NCI-H2227 (cell line): ENCODE results near the gene NCSTN.

Experiments
- DNase-seq: peaks from one replicate; lab custom pipeline; 2025; ENCODE audit not compliant: unreplicated experiment; lab: John Stamatoyannopoulos, UW

Gene NCSTN

GRCh38 chr1:160342953-160343869 is at the start of gene NCSTN, which contains the start of gene COPA:
NCSTN (plus strand) TSS chr1:160343383; CDS start chr1:160343397, 14 bp downstream.
COPA (minus strand) TSS chr1:160343250; CDS start chr1:160343170, 80 bp downstream.
- DNase-seq, result peak; percentile 98

DNA sequence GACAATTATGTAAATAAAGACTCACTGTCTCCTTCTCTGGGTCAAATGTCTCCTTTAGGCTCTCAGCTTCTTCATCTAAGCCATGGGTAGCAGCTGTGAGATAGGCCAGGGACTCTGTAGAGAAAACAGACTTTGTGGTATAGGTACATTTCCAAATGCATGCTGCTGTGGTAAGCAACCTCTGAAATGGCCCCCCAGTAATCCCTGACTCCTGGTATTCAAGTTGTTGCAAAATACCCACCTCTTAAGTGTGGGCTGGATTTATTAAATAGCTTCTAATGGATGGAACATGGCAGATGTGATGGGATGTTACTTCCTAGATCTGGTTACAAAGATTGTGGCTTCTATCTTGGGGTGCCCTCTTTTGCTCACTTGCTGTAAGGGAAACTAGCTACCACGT is 47.1 kb upstream of the NCSTN start:
- no peak for DNase-seq

DNA sequence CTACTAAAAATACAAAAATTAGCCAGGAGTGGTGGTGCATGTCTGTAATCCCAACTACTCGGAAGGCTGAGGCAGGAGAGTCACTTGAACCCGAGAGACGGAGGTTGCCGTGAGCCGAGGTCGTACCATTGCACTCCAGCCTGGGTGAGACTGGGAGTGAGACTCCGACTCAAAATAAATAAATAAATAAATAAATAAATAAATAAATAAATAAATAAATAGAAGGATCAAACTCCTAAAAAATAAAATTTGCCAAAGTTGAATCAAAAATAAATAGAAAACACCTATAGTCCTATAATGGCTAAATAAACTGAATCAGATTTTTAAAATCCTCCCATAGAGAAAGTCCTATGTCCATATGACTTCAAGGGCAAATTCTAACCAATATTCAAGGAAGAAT is 43.0 kb upstream of the NCSTN start:
- DNase-seq, result no peak

DNA sequence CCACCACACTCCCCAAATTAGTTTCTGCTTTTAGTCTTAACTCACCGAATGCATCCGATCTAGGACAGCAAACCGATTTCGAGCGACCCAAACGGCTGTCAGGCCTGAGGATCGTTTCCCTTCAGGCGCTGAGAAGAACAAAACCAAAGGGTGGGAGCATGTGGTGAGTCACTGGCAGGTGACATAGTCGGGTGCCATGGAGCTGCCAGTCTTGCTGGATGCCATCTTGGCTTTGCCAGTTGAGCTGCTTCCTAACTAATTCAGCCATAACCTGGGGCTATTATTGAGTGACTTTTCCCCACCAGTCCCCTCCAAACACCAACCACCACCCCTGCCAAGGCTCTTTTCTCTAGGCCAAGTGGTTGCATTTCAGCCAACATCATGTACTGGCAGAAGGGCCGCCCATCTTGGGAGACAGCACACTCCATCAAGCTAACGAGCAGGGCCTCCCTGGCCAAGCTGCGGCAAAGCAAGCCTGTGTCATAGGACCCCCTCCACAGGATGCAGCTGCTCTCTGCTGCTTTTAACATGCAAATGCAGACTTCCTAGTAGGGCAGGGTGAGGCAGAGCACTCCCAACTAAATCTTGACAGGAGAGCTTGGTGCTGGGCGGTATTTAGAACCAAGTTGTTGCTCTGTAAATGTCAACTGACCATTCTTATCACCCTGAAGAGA is 35.9 kb upstream of the NCSTN start:
- no peak for DNase-seq

DNA sequence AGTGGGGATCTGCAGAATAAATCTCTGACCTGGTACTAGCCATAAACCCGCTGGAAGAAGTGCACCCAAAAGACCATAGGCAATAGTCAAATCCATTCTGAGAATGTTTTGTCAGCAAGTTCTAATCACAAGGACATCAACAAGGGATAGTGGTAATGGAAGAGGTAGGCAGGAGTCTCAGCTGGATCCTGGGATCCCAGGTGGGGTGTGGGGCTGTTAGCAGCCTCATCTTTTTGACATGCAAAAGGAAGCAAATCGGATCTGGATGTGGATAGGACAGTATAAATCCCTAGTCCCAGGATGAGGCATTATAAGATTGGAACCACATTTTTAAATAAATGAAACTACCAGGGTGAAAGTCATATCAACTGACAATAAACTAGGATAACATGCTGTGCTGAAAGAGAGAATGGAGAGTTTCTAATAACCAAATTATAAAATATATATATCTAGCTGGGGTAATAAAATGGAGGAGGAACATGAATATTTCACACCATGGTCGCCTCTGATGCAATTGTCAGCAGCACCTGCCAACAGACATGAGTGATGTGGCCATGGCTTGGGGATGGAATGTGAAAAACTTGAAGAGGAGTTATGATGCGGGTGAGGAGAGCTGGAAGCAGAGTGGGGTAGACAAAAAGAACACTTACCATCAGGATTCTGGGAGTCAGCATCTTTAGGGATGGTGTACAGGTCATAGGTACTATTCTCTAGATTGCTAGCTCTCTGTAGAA is 34.6 kb upstream of the NCSTN start:
- no peak for DNase-seq

- DNase-seq, result no peak
Observed at GRCh38 chr1:160309185-160309557, 34.0 kb upstream of the NCSTN start.

DNA sequence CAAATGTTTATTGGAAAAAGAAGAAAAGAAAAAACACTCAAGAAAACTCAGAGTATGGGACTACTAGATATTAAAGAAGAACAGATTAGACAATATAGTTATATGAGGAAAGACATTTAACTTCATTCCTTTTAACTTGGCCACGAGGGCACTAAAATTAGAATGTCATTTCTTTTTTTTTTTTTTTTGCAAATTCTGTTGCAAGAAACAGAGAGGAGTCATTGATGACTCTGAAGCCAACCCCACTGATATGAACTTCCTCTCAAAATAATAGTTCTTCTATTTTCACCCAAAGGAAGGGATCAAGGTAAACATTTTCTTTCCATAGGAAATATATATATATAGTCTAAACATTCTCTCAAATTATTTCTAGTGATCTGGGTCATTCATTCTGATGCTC is 33.6 kb upstream of the NCSTN start:
- DNase-seq, result no peak

DNA sequence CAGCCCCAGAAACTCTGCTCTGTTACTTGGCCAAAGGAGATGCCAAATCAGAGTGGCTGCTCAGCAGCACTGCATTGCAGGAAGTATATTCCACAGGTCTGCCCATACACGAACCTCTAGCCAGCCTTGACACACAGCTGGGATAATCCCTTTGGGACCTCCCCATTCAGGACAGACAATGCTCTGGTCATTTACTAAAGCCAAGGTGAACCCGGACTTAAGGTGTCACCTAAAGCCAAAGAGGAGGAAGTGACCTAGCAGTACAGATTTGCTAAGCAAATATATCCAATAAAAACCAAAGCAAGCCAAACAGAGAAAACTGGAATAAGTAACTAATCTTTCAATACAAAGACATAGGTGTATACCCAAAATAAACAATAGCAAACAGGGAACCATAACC is 27.8 kb upstream of the NCSTN start:
- no peak for DNase-seq

GRCh38 chr1:160322831-160323230 is 20.4 kb upstream of the NCSTN start:
- no peak for DNase-seq

DNA sequence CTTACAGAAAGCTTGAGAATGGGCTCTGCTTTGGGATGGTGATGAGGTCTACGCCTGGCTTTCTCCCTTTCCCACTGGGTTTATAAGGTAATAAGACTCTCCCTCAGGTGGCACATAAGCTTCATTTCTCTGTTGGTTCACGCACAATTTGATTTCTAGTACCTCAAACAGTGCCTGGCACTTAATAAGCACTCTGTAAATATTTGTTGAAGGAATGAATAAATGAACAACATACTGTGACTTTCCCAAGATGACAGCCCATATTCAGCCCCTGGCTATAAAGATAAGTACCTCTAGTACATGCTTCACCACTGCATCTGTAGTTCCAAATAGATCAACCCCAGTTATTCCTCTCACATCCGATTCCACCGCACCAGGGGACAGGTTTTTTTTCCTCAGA is 17.9 kb upstream of the NCSTN start:
- DNase-seq, result no peak

DNA sequence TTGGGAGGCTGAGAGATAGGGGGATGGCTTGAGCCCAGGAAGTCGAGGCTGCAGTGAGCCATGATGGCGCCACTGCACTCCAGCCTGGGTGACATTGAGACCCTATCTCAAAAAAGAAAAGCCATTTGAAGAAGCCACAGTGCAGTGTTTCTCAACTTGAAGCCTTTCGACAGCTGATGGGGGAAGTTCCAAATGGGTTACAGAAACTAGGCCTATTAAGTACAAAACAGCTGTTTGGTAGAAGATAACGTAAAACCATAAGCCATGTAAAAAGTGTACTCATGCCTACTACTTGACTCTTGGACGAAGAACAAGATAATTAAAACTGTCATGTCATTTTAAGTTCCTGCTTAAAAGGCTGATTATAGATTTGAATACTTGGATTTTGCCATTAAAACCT is 16.8 kb upstream of the NCSTN start:
- no peak for DNase-seq

- DNase-seq, result no peak
Observed at GRCh38 chr1:160328184-160328583, 15.0 kb upstream of the NCSTN start.

DNA sequence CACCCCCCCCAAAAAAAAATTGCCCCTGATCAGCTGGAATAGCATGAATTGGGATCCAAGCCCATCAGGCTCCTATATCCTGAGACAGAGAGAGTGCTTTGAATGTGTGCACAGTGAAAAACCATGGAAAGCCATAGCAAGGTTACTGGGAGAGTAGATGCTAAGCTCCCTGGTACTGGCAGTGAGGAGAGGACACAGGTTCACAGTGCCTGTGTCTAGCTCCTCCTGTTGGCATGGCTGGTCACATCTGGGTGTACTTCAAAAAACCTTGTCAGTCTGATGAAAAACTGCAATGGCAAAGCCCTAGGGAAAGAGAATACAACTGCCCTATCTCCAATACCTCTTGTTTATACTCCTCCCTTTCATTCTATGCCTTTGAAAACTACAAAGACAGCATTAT is 13.1 kb upstream of the NCSTN start:
- no peak for DNase-seq

- DNase-seq, result no peak
Observed at GRCh38 chr1:160332516-160332915, 10.7 kb upstream of the NCSTN start.

GRCh38 chr1:160338580-160338979 is 4.6 kb upstream of the NCSTN start:
- no peak for DNase-seq

DNA sequence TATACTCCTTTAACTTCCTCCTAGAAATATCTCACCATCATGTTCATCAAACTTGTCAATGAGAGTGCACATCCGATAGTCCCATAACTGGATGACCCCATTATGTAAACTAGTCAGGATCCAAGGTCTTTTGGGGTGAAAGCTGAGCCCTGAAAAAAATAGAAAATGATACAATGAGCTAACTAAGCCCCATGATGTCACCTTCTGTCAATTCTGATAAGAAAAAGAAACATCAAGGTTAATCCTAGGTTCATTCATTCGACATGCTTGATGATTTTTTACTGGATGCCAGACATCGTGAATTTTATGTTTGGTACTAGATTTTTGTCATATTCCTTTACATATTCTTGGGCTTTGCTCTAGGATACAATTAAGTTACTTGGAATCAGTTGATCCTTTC is 3.0 kb upstream of the NCSTN start:
- no peak for DNase-seq

DNA sequence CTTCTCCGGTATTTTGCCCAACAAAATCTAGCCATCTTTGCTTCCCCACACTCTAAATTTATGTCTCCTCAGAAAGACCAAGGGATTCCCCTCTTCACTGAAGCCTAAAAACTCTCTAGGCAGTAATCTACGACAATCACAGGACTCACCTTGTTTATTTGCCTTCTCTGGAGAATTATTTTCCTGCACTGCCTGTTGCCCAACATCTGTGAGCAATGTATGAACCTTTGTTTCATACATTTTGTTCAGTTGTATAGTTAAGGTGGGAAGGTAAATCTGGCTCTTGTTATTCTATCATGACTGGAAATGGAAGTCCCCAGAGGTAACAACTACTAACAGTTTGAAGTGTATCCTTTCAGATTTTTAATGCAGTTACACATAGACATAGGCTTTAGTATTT is 2.3 kb upstream of the NCSTN start:
- no peak for DNase-seq

DNA sequence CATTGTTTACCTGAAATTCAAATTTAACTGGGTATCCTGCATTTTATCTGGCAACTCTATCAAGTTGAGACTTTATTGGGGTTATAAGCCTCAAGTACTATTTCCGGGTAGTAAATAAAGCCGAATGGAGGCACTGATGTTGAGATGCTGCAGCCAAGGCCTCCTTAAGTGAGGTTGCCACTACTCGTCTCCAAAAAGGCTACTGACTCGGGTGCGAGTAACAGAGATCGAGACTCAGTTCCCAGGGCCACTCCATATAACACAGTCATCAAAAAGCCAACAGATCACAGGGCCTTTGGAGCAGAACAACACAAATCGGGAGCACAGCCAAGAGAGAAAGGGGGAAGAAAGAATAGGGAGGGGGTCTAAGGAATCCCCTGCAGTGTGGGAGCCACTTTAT is 657 bp upstream of the NCSTN start:
- no peak for DNase-seq

DNA sequence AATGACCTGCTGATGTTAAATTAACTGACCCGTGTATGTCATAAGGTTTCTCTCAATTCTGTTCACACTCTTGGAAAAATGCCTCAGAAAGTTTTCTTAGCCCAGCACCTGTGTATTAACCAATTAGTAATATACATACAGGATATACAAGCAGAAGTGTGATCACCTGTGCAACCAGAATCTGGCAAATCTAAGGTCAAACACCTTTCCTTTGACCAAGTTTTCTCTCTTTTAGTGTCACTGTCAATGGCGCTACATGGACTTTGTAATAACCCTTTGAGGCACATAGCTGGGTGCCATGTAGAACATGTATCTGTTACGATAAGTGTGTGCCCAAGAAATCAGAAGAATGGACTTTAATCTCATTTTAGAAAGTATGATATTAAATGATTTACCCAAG is 1.1 kb downstream of the NCSTN start:
- no peak for DNase-seq

DNA sequence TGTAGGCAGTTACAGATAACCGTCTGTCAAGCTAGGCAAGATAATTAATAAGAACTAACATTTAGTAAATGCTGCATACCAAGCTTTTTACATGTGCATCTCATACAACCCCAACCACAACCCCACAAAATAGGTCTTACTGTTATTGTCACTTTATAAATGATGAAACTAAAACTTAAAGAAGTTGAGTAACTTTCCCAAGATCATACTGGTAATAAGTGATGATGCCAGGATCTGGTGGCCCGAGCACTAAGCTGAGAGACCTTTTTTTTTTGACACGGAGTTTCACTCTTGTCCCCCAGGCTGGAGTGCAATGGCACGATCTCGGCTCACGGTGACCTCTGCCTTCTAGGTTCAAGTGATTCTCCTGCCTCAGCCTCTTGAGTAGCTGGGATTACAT is 1.8 kb downstream of the NCSTN start:
- no peak for DNase-seq

DNA sequence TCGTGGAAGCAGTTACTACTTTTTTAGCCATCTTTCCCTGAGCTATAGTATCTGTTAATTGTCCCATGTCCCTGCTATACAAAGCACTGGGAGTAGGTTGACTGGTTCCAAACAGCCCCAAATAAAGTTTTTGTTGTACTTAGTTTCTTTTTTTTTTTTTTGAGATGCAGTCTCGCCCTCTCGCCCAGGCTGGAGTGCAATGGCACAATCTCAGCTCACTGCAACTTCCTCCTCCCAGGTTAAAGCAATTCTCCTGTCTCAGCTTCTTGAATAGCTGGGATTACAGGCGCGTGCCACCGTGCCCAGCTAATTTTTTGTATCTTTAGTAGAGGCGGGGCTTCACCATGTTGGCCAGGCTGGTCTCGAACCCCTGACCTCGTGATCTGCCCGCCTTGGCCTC is 3.3 kb downstream of the NCSTN start:
- DNase-seq, result no peak

GRCh38 chr1:160346958-160347357 is 3.8 kb downstream of the NCSTN start:
- no peak for DNase-seq
